NCI-H1694 treated with DMSO at 0.1 percent for 48 hours (cell line): Measurements from ENCODE around the gene CNTNAP4.

ENCODE experiments used
- DNase-seq: peaks from one replicate; lab custom pipeline; 2025; lab: John Stamatoyannopoulos, UW

Gene CNTNAP4

DNA sequence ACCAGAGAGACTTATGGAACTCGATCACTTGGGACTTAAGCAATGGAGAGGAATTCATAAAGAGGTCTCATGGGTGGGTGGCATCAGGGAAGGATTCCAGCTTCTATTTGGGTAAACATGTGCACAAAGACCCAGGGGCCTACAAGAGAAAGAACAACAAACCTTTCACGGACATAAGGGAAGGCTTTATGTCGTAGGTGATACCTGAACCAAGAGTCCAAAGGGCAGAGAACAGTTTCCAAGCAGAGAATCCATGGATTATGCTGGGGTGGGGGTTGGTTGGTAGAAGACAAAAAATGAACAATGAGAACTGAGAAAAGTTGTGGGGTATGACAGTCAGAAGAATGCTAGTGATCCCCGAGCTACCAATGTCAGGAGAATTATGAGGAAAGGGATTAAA lies 119.8 kb downstream of the CNTNAP4 start:
- no peak for DNase-seq

DNA sequence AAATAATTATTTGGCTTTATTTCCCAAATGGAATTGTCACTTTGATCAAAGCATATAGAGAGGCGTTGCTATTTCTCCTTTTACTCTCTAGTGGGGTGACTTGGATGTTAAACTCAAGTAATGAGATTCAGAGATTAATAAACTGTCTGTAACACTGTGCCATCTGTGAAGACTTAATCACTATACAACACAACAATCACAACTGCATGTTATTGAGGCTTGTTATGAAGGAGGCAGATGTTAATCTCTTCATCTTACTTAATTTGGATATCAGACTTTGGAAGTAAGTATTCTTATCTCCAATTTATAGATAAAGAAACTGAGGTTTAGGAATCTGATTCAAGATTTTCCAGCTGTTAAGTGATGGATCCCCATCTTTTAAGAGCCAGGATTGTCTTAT lies 132.5 kb downstream of the CNTNAP4 start:
- no peak for DNase-seq

DNA sequence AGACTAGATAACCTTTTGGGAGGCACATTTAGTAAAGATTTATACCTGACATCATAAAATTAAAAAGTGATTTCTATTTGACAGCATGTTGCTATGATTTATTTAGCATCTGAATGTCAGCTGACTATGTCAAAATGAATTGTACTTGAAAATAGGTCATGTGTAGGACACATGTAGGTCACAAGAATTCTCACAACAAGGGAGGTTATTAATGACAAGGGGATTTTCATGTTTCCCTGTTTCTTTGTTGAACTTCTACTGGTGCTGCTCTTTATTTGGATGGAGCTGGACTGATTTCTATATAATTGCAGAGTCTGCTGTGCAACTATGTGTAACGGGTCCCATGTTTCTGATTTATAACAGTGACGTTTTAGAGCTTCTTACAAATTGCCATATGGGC lies 144.4 kb downstream of the CNTNAP4 start:
- DNase-seq: no peak

- DNase-seq: no peak
Observed at GRCh38 chr16:76428858-76429257, 151.7 kb downstream of the CNTNAP4 start.

DNA sequence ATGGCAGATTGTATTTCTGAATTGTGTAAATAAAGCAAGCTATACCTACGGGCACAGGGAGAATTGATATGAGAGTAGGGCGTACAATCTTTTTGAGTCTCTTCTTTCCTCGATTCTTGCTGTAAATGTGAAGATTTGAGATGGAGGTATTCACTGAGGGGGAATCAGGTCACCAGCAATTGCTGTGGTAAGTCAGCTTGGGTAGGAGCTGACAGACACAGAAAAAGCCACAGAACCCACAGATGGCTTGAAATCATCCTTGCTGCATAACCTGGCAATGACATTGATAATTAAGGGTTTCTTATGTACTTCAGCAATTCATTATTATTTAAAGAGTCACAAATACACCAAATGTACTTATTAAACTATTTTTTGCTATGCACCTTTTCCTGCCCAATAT lies 164.2 kb downstream of the CNTNAP4 start:
- no peak for DNase-seq

GRCh38 chr16:76441876-76442275 lies 164.7 kb downstream of the CNTNAP4 start:
- no peak for DNase-seq

DNA sequence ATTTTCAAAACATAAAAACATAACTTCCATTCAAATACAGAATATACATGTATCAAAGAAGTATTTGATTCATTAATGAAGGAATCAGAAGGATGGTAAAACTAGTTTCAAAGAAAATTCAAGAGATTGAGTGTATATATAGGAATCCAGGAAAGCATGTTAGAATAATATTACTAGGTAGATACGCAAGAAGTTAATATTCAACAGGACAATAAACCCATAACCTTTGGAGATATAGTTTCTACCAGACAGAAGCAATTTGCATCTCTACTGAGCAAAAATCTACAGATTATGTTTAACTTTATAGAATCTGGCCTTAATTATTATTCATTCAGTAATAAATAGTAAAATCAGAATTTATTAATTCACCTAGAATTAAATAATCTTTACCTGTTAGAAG lies 166.8 kb downstream of the CNTNAP4 start:
- DNase-seq: no peak

DNA sequence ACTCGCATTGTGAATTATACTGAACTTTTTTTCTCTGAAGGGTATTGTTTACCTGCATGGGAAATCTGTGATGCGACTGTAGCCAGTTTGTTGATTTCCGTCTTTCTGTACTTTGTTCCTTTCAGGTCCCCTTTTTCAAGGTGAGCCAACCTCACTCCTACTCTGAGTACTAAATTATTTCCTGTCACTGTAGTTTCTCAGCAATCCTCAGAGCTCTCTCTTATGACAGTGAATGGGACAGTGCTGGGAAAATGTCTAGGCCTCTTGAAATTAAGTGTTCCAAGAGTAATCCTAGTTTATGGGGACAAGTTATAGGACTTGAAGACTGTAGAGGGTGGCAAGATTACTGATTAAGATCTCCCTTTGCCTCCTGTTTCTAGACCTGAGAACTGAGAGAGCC lies 167.6 kb downstream of the CNTNAP4 start:
- DNase-seq: no peak

DNA sequence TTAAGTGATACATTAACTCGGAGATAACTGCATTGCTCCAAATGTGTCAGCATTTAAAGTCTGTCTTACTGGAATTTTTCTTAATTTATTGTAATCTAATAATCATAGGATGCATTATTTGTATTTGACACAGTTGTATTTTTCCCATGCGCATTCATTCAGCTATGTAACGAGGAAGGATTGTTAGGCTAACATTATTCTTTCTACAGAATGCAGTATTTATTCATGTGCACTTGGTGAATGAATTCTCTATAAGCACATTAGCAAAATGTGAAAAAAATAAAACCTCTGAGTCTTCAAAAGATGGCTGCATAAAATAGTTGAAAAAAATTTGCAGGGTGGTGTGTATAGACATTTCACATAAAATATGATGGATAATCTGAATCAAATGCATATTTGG lies 168.6 kb downstream of the CNTNAP4 start:
- no peak for DNase-seq

GRCh38 chr16:76446251-76446650 lies 169.1 kb downstream of the CNTNAP4 start:
- DNase-seq: no peak

GRCh38 chr16:76450890-76451289 lies 173.7 kb downstream of the CNTNAP4 start:
- DNase-seq: no peak

GRCh38 chr16:76455257-76455656 lies 178.1 kb downstream of the CNTNAP4 start:
- no peak for DNase-seq

DNA sequence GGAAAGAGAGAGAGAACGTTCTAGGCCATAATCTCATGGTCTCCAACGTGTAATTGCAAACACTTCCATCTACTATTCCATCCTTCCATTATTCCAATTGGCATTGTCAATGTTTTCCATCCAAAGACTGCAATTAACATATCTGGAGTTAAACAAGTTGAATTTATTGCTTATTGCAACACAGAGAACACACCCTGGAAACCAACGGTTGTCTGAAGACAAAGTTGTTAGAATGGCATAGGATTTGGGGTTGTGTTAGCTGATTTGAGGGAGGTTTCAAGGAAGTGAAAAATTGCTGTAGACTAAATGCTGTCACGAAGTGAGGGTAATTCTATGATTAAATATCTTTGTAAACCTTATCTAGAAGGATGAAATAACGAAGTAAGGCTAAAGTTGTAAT lies 178.8 kb downstream of the CNTNAP4 start:
- DNase-seq: no peak

- DNase-seq: no peak
Observed at GRCh38 chr16:76459111-76459510, 181.9 kb downstream of the CNTNAP4 start.

DNA sequence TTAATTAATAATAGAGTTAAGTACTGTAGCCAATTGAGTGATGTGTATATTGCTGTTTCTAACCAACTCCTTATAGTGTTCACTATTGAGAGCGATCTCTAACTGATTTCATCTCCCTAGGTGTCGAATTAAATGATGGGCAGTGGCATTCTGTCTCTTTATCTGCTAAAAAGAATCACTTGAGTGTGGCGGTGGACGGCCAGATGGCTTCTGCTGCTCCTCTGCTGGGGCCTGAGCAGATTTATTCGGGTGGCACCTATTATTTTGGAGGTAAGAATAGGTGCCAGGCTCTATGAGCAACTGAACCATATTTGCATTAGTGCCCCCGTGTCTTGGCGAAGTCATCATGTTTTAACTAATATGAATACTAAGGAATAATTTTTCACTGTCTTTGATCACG lies 184.6 kb downstream of the CNTNAP4 start:
- DNase-seq: no peak

DNA sequence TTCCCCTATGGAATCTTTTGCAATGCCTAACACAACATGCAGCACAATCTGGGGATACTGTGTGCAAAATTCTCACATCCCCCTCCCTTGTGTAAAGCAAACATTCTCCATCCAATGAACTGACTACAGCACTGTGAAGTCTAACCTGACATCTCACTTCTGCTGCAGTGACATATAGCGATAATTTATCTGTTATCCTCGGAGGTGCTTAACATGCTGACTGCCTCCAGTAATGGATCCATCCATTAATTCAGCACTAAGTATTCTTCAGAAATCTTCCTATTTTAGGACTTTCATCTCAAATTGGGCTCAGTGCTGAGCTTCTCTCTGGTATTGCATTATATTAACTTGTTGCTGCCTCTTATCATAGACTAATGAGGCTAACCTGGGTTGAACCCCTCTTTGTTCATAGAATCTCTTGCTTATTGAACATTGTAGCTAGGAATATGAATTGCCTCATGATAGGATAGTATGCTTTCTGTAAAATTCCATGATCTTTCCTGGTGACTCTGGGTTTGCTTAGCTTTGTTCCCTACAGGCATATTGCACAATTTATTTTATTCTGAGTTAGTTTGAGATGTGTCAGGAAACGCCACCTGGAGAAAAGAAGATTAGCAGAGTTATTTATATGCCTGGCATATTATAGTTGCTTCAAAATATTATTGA lies 187.9 kb downstream of the CNTNAP4 start:
- DNase-seq: no peak

DNA sequence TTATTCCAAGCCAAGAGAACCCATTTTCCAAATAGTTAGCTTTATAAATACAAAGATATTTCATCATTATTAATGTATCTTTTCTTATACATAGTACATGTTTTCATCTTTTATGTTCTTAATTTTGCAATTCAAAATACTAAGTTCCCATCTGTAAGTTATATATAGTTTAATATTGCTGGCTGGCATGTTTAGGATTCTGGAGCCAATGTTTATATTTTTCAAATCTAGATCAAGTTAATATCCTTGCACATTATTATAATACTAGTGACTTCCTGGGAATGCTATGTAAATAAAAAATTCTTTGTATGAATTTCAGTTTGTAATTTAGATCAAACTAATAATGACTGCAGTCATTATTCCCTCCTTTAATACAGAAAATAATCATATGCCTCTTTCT lies 189.7 kb downstream of the CNTNAP4 start:
- DNase-seq: no peak

- DNase-seq: no peak
Observed at GRCh38 chr16:76474048-76474447, 196.8 kb downstream of the CNTNAP4 start.

- DNase-seq: no peak
Observed at GRCh38 chr16:76478105-76478504, 200.9 kb downstream of the CNTNAP4 start.

DNA sequence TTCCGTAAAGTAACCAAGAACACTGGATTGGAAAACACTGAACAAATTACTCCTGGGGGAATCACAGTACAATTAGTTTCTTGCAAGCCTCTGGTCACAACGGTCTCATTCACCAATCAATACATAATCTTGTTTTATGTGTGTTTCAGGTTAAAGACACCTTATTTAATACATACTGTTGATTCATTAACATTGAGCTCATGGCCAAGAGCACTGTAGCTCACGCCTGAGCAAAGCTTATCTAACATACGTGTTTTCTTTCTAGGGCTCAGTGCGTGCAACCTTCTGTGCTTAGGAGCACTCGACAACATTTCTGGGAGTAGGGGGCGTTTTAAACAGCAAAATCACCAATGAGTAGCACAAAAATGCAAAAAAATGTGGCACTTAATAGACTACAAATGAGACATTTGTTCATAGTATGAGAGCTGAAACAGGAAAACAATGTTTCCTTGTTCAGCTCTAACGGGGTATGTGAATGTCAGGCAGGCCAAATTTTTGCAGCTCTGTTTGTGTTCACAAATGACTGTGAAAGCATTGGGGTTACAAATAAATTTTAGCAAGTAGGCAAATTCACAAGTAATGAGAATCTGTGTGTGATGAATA lies 206.2 kb downstream of the CNTNAP4 start:
- DNase-seq: no peak

DNA sequence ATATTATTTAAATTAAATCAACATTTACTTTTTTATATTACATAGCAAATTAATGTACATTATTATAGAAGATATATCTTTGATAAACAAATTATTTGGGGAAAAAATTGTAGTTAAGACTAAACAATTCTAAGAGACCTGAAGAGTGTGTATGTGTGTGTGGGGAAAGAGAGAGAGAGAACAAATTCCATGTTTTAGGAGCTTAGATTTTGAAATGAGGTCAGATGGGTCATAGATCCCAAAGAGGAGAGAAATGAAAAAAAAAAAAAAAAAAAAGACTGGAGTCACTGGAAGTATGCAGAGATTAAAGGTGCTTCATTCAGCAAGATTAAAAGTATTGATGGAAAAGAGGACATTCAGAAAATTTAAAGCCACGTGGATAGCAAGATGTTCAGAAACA lies 206.8 kb downstream of the CNTNAP4 start:
- DNase-seq: no peak

GRCh38 chr16:76486740-76487139 lies 209.5 kb downstream of the CNTNAP4 start:
- no peak for DNase-seq

DNA sequence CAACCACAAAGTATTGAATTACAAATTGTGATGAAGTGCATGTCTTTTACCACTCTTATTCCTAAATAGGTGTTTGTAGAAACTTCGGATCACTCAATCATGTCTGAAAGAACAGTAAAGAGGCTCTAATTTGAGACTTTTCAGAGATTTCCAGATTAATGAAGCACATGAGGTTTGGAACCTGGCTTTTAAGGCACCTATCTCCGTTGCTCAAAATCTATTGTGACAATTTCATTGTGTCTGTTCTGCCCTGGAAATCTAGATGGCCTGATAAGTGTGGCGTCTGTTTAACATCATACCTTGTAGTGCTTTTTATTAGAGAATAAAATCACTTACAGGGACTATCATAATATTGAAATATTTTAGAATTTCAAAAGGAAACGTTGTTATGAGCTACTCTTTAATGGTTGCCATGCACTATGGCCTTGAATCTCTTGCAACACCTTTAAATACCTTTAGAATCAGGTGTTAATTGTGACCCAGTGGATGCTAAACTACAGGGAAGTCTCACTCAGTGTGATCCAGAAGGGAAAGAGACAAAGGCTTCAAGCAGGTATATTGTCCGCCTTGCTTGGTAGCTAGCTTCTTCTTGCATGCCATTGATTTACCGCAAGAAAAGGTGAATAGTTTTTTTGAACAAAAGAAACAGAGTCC lies 210.3 kb downstream of the CNTNAP4 start:
- DNase-seq: no peak

DNA sequence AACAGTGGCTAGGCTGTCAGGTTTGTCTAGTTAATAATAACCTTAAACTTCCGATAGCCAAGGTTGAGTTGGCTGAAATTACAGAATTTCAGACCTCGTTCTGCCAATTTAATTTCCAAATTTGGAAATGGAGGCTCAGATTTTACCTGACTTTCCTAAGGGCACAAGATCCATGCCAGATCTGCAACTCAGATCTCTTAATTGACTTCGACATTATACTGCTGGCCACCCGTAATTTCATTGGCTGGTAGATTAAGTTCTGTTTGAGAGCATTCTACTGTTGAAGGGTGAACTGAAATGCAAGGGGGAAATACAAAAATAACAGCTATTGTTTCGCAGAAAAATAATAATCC lies 210.8 kb downstream of the CNTNAP4 start:
- DNase-seq: no peak
